Activated CD8-positive, alpha-beta memory T cell treated with anti-CD3 and anti-CD28 coated beads, Interleukin-2, amount 10 ng/mL, durations not matched to agents 7 days and 5 days (primary cell): ENCODE data around the gene USP22. TPM values are rescaled to one million over a fixed set of nuclear protein-coding genes. Genes with fewer than 3 reads are reported as not detected.
A peak's percentile ranks its signal among the peaks of the same experiment; 100 is the strongest.

Source experiments
- ATAC-seq: fragments of 150-1000 bp; cut with Tn5 transposase; one replicate; pipeline ENCODE4 v1.10.0; 2021; ENCODE audit warnings: moderate library complexity
- CTCF ChIA-PET: fragments of 350-600 bp; sonication (Branson Sonifier 250); formaldehyde crosslinking; loops from one replicate; lab custom pipeline; 2021; ENCODE audit warnings: antibody characterized with exemption; lab: Charles Lee
- DNase-seq: peaks from one replicate; pipeline ENCODE4 v3.0.0-alpha.2; 2020
- H3K27ac Mint-ChIP-seq: one replicate; pipeline ENCODE4 v1.8.0; 2021; ENCODE audit warnings: mild to moderate bottlenecking, mixed read lengths
- H3K27me3 Mint-ChIP-seq: one replicate; pipeline ENCODE4 v1.8.0; 2021; ENCODE audit warnings: mixed read lengths
- H3K36me3 Mint-ChIP-seq: one replicate; pipeline ENCODE4 v1.8.0; 2021; ENCODE audit warnings: mild to moderate bottlenecking, mixed read lengths
- H3K4me1 Mint-ChIP-seq: one replicate; pipeline ENCODE4 v1.8.0; 2021; ENCODE audit warnings: mixed read lengths
- H3K4me3 Mint-ChIP-seq: one replicate; pipeline ENCODE4 v1.8.0; 2021; ENCODE audit warnings: mild to moderate bottlenecking, moderate library complexity, mixed read lengths
- H3K9me3 Mint-ChIP-seq: one replicate; pipeline ENCODE4 v1.8.0; 2022; ENCODE audit warnings: low read depth, mixed read lengths
- total RNA-seq, 2 experiments: library from RNA; stranded (reverse); gene quantifications; one replicate each; pipeline ENCODE4 v1.2.3, GENCODE V29; 2021

USP22 gene
- total RNA-seq, 2 experiments from 2014 or later: 120 to 180 TPM

- Mint-ChIP-seq H3K36me3 (peaks cover 31% of the 10 kb centered on the region), H3K4me3 (peak overlapping the region; percentile 94), H3K27ac (peak overlapping the region; percentile 94), H3K27me3 (no peaks in the 10 kb centered on the region), H3K4me1 (peaks cover 52% of the 10 kb centered on the region), H3K9me3 (no peaks in the 10 kb centered on the region)
- CTCF ChIA-PET: interaction anchor here (1.3 kb wide), 1 partner anchor 60 kb away, joined by 6 read pairs; no protein-coding TSS in a partner anchor
- DNase-seq (peak; percentile 51), ATAC-seq (no peak)
Measured at GRCh38 chr17:21039839-21040575, 2.8 kb downstream of the USP22 start.

GRCh38 chr17:21037117-21037803, 5.6 kb downstream of the USP22 start:
- H3K27ac Mint-ChIP-seq: peak overlapping the region; percentile 52
- no peak for DNase-seq
- peaks cover 40% of the 10 kb centered on the region for H3K36me3 Mint-ChIP-seq
- peaks cover 68% of the 10 kb centered on the region for H3K4me1 Mint-ChIP-seq
- CTCF ChIA-PET: interaction anchor here (0.6 kb wide), 1 partner anchor 17 kb away, joined by 4 read pairs; no protein-coding TSS in a partner anchor
- H3K4me3 Mint-ChIP-seq: no peak overlapping the region
- no peaks in the 10 kb centered on the region for H3K9me3 Mint-ChIP-seq
- H3K27me3 Mint-ChIP-seq: no peaks in the 10 kb centered on the region
- ATAC-seq: no peak

- no peak overlapping the region for H3K4me3 Mint-ChIP-seq
- ATAC-seq (no peak), DNase-seq (no peak)
- H3K9me3 Mint-ChIP-seq: no peaks in the 10 kb centered on the region
- H3K36me3 Mint-ChIP-seq: peaks cover 43% of the 10 kb centered on the region
- no peaks in the 10 kb centered on the region for H3K27me3 Mint-ChIP-seq
- H3K27ac Mint-ChIP-seq: peak overlapping the region; percentile 54
- peaks cover 73% of the 10 kb centered on the region for H3K4me1 Mint-ChIP-seq
- CTCF ChIA-PET: interaction anchor here (0.6 to 0.7 kb wide), 2 partner anchors 16 to 63 kb away, joined by 3 to 4 read pairs; no protein-coding TSS in a partner anchor
Measured at GRCh38 chr17:21036361-21036881, 6.4 kb downstream of the USP22 start.

GRCh38 chr17:21035406-21035805, 7.4 kb downstream of the USP22 start:
- peak overlapping the region; percentile 69 for H3K4me3 Mint-ChIP-seq
- peak overlapping the region; percentile 94 for H3K27ac Mint-ChIP-seq
- CTCF ChIA-PET: interaction anchor here (1.4 to 2.3 kb wide), 3 partner anchors 8 to 84 kb away, joined by 4 to 30 read pairs (median 11); partner anchors contain the start of gene USP22
- no peaks in the 10 kb centered on the region for H3K9me3 Mint-ChIP-seq
- DNase-seq (no peak), ATAC-seq (no peak)
- peaks cover 72% of the 10 kb centered on the region for H3K4me1 Mint-ChIP-seq
- H3K36me3 Mint-ChIP-seq: peaks cover 41% of the 10 kb centered on the region
- H3K27me3 Mint-ChIP-seq: no peaks in the 10 kb centered on the region

GRCh38 chr17:21034340-21035235, 8.2 kb downstream of the USP22 start:
- Mint-ChIP-seq H3K9me3 (no peaks in the 10 kb centered on the region), H3K4me3 (peak overlapping the region; percentile 69), H3K27me3 (no peaks in the 10 kb centered on the region), H3K4me1 (peaks cover 73% of the 10 kb centered on the region), H3K36me3 (peaks cover 44% of the 10 kb centered on the region), H3K27ac (peak overlapping the region; percentile 94)
- CTCF ChIA-PET: interaction anchor here (1.3 to 2.3 kb wide), 5 partner anchors 9 to 85 kb away, joined by 3 to 30 read pairs (median 5); partner anchors contain the start of gene USP22
- ATAC-seq (peak; percentile 74), DNase-seq (peak; percentile 82)

- CTCF ChIA-PET: interaction anchor here (2.2 to 2.3 kb wide), 2 partner anchors 10 to 66 kb away, joined by 11 to 30 read pairs; partner anchors contain the start of gene USP22
- H3K27ac Mint-ChIP-seq: peak overlapping the region; percentile 94
Measured at GRCh38 chr17:21033350-21033749, 9.5 kb downstream of the USP22 start.

GRCh38 chr17:21031756-21032396, 10.9 kb downstream of the USP22 start:
- ATAC-seq (no peak), DNase-seq (no peak)
- Mint-ChIP-seq H3K27me3 (no peaks in the 10 kb centered on the region), H3K4me1 (peaks cover 80% of the 10 kb centered on the region), H3K27ac (peak overlapping the region; percentile 15), H3K9me3 (no peaks in the 10 kb centered on the region), H3K4me3 (no peak overlapping the region), H3K36me3 (peaks cover 45% of the 10 kb centered on the region)
- CTCF ChIA-PET: interaction anchor here (0.8 to 1.5 kb wide), 2 partner anchors 20 to 68 kb away, joined by 3 read pairs; no protein-coding TSS in a partner anchor

More at GRCh38 chr17:21033350-21033749, 9.5 kb downstream of the USP22 start:
- peaks cover 43% of the 10 kb centered on the region for H3K36me3 Mint-ChIP-seq
- H3K4me3 Mint-ChIP-seq: peak overlapping the region; percentile 34
- ATAC-seq (no peak), DNase-seq (no peak)
- H3K4me1 Mint-ChIP-seq: peaks cover 81% of the 10 kb centered on the region
- H3K9me3 Mint-ChIP-seq: no peaks in the 10 kb centered on the region
- H3K27me3 Mint-ChIP-seq: no peaks in the 10 kb centered on the region

GRCh38 chr17:21030375-21030774, 12.4 kb downstream of the USP22 start:
- Mint-ChIP-seq H3K4me1 (peaks cover 72% of the 10 kb centered on the region), H3K27ac (peak overlapping the region; percentile 61), H3K36me3 (peaks cover 40% of the 10 kb centered on the region), H3K4me3 (no peak overlapping the region), H3K9me3 (no peaks in the 10 kb centered on the region), H3K27me3 (no peaks in the 10 kb centered on the region)
- ATAC-seq (no peak), DNase-seq (no peak)
- CTCF ChIA-PET: interaction anchor here (0.6 to 1.5 kb wide), 3 partner anchors 13 to 224 kb away, joined by 3 to 4 read pairs (median 3); partner anchors contain the start of gene USP22

- DNase-seq: no peak
- H3K27ac Mint-ChIP-seq: peak overlapping the region; percentile 69
- H3K36me3 Mint-ChIP-seq: peaks cover 43% of the 10 kb centered on the region
- H3K27me3 Mint-ChIP-seq: no peaks in the 10 kb centered on the region
- H3K4me1 Mint-ChIP-seq: peaks cover 70% of the 10 kb centered on the region
- H3K4me3 Mint-ChIP-seq: peak overlapping the region; percentile 20
- no peak for ATAC-seq
- H3K9me3 Mint-ChIP-seq: no peaks in the 10 kb centered on the region
- CTCF ChIA-PET: no interaction called here
Measured at GRCh38 chr17:21029515-21029914, 13.3 kb downstream of the USP22 start.

- Mint-ChIP-seq H3K9me3 (no peaks in the 10 kb centered on the region), H3K27me3 (no peaks in the 10 kb centered on the region), H3K4me3 (no peak overlapping the region), H3K36me3 (peaks cover 45% of the 10 kb centered on the region), H3K4me1 (peaks cover 70% of the 10 kb centered on the region), H3K27ac (peak overlapping the region; percentile 69)
- CTCF ChIA-PET: no interaction called here
- ATAC-seq: peak; percentile 60
- peak; percentile 58 for DNase-seq
Measured at GRCh38 chr17:21029036-21029435, 13.8 kb downstream of the USP22 start.

GRCh38 chr17:21028192-21028591, 14.6 kb downstream of the USP22 start:
- peak overlapping the region; percentile 62 for H3K27ac Mint-ChIP-seq
- no peaks in the 10 kb centered on the region for H3K9me3 Mint-ChIP-seq
- CTCF ChIA-PET: no interaction called here
- ATAC-seq (no peak), DNase-seq (no peak)
- H3K4me3 Mint-ChIP-seq: no peak overlapping the region
- peaks cover 45% of the 10 kb centered on the region for H3K36me3 Mint-ChIP-seq
- H3K4me1 Mint-ChIP-seq: peaks cover 66% of the 10 kb centered on the region
- no peaks in the 10 kb centered on the region for H3K27me3 Mint-ChIP-seq

GRCh38 chr17:21027031-21027430, 15.8 kb downstream of the USP22 start:
- DNase-seq (no peak), ATAC-seq (no peak)
- Mint-ChIP-seq H3K4me3 (no peak overlapping the region), H3K4me1 (peaks cover 62% of the 10 kb centered on the region), H3K27ac (no peak overlapping the region), H3K27me3 (no peaks in the 10 kb centered on the region), H3K36me3 (peaks cover 46% of the 10 kb centered on the region), H3K9me3 (no peaks in the 10 kb centered on the region)
- CTCF ChIA-PET: interaction anchor here (0.8 kb wide), 1 partner anchor 16 kb away, joined by 4 read pairs; the partner anchor contains the start of gene USP22
